ENCODE measurements around the gene RNASE8. TPM values are rescaled to one million over a fixed set of nuclear protein-coding genes. Genes with fewer than 3 reads are reported as not detected.

Gene RNASE8
- polyA plus RNA-seq, 3 donors: not detected

DNA sequence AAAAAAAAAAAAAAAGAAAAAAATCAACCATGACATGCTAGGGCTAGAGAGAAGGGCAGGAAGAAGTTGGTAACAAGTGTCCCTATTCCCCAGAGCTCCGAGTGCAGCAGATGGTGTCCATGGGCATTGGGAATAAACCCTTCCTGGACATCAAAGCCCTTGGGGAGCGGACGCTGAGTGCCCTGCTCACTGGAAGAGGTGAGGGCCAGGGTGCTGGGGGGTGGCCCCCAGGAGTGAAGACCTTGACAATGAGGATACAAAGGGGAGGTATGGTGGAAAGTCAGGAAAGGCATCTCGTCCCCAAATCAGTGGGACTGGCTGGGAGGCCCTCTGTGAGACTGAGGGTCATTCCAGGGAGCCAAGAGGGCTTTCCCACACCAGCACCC lies 29.3 kb downstream of the RNASE8 start:
- H3K36me3 ChIP-seq (replicated peaks in 1 of 2; ENCODE audit: control insufficient read depth in 1 of 2, insufficient read depth in 2 of 2, low read length in 2 of 2): peaks cover 45 to 86% of the 10 kb centered on the region in 2 donors
- Mint-ChIP-seq H3K4me3 (peak overlapping the region in 1 of 2 donors; percentile 28), H3K4me1 (peaks cover 44% of the 10 kb centered on the region), H3K36me3 (peaks cover 57 to 86% of the 10 kb centered on the region in 2 donors), H3K27ac (peak overlapping the region; percentile 94 to 99 (median 98)), H3K27me3 (ENCODE audit: low read depth in 3 of 3) (peaks cover 1 to 4% (median 3%) of the 10 kb centered on the region in 3 donors), H3K9me3 (peaks cover 0 to 4% (median 2%) of the 10 kb centered on the region in 7 donors)
- TF ChIP-seq, protein P1, sequence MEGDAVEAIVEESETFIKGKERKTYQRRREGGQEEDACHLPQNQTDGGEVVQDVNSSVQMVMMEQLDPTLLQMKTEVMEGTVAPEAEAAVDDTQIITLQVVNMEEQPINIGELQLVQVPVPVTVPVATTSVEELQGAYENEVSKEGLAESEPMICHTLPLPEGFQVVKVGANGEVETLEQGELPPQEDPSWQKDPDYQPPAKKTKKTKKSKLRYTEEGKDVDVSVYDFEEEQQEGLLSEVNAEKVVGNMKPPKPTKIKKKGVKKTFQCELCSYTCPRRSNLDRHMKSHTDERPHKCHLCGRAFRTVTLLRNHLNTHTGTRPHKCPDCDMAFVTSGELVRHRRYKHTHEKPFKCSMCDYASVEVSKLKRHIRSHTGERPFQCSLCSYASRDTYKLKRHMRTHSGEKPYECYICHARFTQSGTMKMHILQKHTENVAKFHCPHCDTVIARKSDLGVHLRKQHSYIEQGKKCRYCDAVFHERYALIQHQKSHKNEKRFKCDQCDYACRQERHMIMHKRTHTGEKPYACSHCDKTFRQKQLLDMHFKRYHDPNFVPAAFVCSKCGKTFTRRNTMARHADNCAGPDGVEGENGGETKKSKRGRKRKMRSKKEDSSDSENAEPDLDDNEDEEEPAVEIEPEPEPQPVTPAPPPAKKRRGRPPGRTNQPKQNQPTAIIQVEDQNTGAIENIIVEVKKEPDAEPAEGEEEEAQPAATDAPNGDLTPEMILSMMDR (IDR thresholded peaks at IDR 0.05): no peak
- peak overlapping the region; percentile 83 to 94 for H3K27ac ChIP-seq (ENCODE audit: low read depth in 1 of 2, low read length in 2 of 2)
- peak overlapping the region; percentile 7 for H3K4me2 ChIP-seq (replicated peaks; ENCODE audit: extremely low read depth, low read length, poor library complexity, severe bottlenecking)
- H3K9me3 ChIP-seq (replicated peaks in 1 of 2; ENCODE audit: control insufficient read depth in 1 of 2, insufficient read depth in 1 of 2, low read length in 2 of 2): no peaks in the 10 kb centered on the region
- DNase-seq: no peak
- 90% methylated on average over 3 of the region's 4 CpGs for WGBS (ENCODE audit: insufficient coverage)
- H3K9ac ChIP-seq (ENCODE audit: insufficient read depth, low read length, poor library complexity, severe bottlenecking): peak overlapping the region; percentile 58
- intact Hi-C loops (cut with micrococcal nuclease): loop anchor here (2.0 kb wide), 2 partner anchors 16 to 18 kb away; partner anchors contain the start of gene ARHGEF40 (in 1 of the 2)
- no peak overlapping the region for H2AFZ ChIP-seq (ENCODE audit: insufficient read depth, low read depth, low read length, poor library complexity, severe bottlenecking)
- no peaks in the 10 kb centered on the region for H3K27me3 ChIP-seq (ENCODE audit: control insufficient read depth in 2 of 2, insufficient read depth in 2 of 2, low read length in 2 of 2)
- peaks cover 6% of the 10 kb centered on the region for H4K20me1 ChIP-seq (ENCODE audit: insufficient read depth, low read length)
- H3K79me2 ChIP-seq (ENCODE audit: insufficient read depth, low read length): peaks cover 5% of the 10 kb centered on the region
- no peak overlapping the region for H3K4me3 ChIP-seq (replicated peaks in 1 of 3; ENCODE audit: low read depth in 2 of 3, low read length in 3 of 3)
- peaks cover 42 to 48% of the 10 kb centered on the region in 2 donors for H3K4me1 ChIP-seq (ENCODE audit: control insufficient read depth in 1 of 2, insufficient read depth in 2 of 2, low read length in 2 of 2)

DNA sequence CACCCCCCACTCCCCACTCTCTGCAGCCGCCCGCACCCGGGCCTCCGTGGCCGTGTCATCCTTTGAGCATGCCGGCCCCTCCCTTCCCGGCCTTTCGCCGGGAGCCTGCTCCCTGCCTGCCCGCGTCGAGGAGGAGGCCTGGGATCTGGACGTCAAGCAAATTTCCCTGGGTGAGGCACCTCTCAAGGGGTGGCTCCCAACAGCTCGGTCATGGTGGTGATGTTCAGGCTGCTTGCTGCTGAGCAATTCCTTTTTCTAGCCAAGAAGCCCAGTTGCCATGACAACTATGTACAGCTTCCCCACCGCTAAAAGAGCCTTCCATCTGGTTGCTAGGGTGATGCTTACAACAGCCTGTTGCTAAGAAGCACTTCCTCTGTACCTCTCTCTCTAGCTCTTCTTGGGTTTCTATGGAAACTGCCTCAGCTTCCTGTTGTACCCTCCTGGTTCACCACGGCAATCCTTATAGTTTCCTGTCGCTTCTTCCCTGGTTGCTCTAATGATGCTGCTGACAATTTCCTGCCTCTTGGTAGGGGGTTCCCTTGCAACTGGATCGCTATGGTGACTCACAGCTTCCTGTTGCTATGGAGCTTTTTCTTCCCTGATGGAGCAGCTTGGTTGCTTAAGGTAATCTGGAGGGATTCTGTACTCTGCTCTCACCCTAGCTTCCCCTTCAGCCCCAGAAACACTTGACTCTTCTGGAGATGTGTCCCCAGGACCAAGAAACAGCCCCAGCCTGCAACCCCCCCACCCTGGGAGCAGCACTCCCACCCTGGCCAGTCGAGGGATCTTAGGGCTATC lies 29.9 kb downstream of the RNASE8 start:
- Histone ChIP-seq H3K36me3 (replicated peaks in 1 of 2; ENCODE audit: control insufficient read depth in 1 of 2, insufficient read depth in 2 of 2, low read length in 2 of 2) (peaks cover 39 to 80% of the 10 kb centered on the region in 2 donors), H4K20me1 (ENCODE audit: insufficient read depth, low read length) (peaks cover 6% of the 10 kb centered on the region)
- intact Hi-C loops (cut with micrococcal nuclease): loop anchor here (2.0 kb wide), 2 partner anchors 17 to 19 kb away; partner anchors contain the start of gene ARHGEF40 (in 1 of the 2)

More for the DNA sequence above, 29.9 kb downstream of the RNASE8 start:
- DNase-seq: peak; percentile 97 to 100 (median 100)
- H3K79me2 ChIP-seq (ENCODE audit: insufficient read depth, low read length): peaks cover 5% of the 10 kb centered on the region
- peak overlapping the region; percentile 83 to 94 for H3K27ac ChIP-seq (ENCODE audit: low read depth in 1 of 2, low read length in 2 of 2)
- H3K27ac Mint-ChIP-seq: peak overlapping the region; percentile 88 to 99 (median 98)
- H3K4me3 Mint-ChIP-seq: no peak overlapping the region
- H3K27me3 ChIP-seq (ENCODE audit: control insufficient read depth in 2 of 2, insufficient read depth in 2 of 2, low read length in 2 of 2): no peaks in the 10 kb centered on the region
- H3K9me3 Mint-ChIP-seq: peaks cover 0 to 4% (median 2%) of the 10 kb centered on the region in 7 donors
- H3K4me1 Mint-ChIP-seq: peaks cover 45% of the 10 kb centered on the region
- H3K36me3 Mint-ChIP-seq: peaks cover 51 to 80% of the 10 kb centered on the region in 2 donors
- H2AFZ ChIP-seq (ENCODE audit: insufficient read depth, low read depth, low read length, poor library complexity, severe bottlenecking): no peak overlapping the region
- TF ChIP-seq, protein P1 (IDR thresholded peaks at IDR 0.05): no peak
- peak overlapping the region; percentile 7 for H3K4me2 ChIP-seq (replicated peaks; ENCODE audit: extremely low read depth, low read length, poor library complexity, severe bottlenecking)
- WGBS (ENCODE audit: insufficient coverage): 0% methylated on average over 2 of the region's 19 CpGs
- no peaks in the 10 kb centered on the region for H3K9me3 ChIP-seq (replicated peaks in 1 of 2; ENCODE audit: control insufficient read depth in 1 of 2, insufficient read depth in 1 of 2, low read length in 2 of 2)
- no peak overlapping the region for H3K4me3 ChIP-seq (replicated peaks in 1 of 3; ENCODE audit: low read depth in 2 of 3, low read length in 3 of 3)
- H3K27me3 Mint-ChIP-seq (ENCODE audit: low read depth in 3 of 3): peaks cover 1 to 4% (median 3%) of the 10 kb centered on the region in 3 donors
- H3K4me1 ChIP-seq (ENCODE audit: control insufficient read depth in 1 of 2, insufficient read depth in 2 of 2, low read length in 2 of 2): peaks cover 42 to 53% of the 10 kb centered on the region in 2 donors
- H3K9ac ChIP-seq (ENCODE audit: insufficient read depth, low read length, poor library complexity, severe bottlenecking): peak overlapping the region; percentile 58

All from CD14-positive monocyte (primary cell).